Cardiac muscle cell (in vitro differentiated cells and primary cell): ENCODE measurements around the gene KCNN3. TPM values are rescaled to one million over a fixed set of nuclear protein-coding genes. Genes with fewer than 3 reads are reported as not detected.
"Not testable (repeated sequence)": the region's sequence is repeated elsewhere in the genome, so short reads cannot be mapped to it uniquely, and the experiment has no call there.

Experiments
- DNase-seq, 2 donors: peaks; one replicate each; pipeline versions ENCODE4 v3.0.0 to v3.0.0-alpha.2; 2010 to 2017; ENCODE audit warnings: low read depth in 1 of 2, low spot score in 1 of 2
- H3K27ac ChIP-seq: fragments of 200-600 bp; sonication (generic); 2 replicates; pipeline ENCODE4 v1.5.1; 2016
- H3K27me3 ChIP-seq: fragments of 200-600 bp; sonication (generic); 2 replicates; pipeline ENCODE4 v1.6.0; 2016; ENCODE audit warnings: control low read depth
- H3K36me3 ChIP-seq: fragments of 200-600 bp; sonication (generic); 2 replicates; pipeline ENCODE4 v1.5.1; 2016; ENCODE audit warnings: control low read depth
- H3K4me1 ChIP-seq: fragments of 200-600 bp; sonication (generic); 2 replicates; pipeline ENCODE4 v1.8.1; 2017; ENCODE audit warnings: low read depth, mild to moderate bottlenecking, mixed run types
- H3K4me3 ChIP-seq: fragments of 200-600 bp; sonication (generic); 2 replicates; pipeline ENCODE4 v1.5.1; 2016; ENCODE audit warnings: mild to moderate bottlenecking
- H3K9me3 ChIP-seq: fragments of 200-600 bp; sonication (generic); 2 replicates; pipeline ENCODE4 v1.5.1; 2017; ENCODE audit warnings: low read depth, mild to moderate bottlenecking, control low read depth
- CTCF ChIP-seq: IDR thresholded peaks from 2 replicates; pipeline ENCODE4 v1.5.1; 2012; ENCODE audit warnings: low read depth, mild to moderate bottlenecking, low read length
- polyA plus RNA-seq: library from polyadenylated mRNA; unstranded; fragments of >200 nt; fragmentation: Nextera tagmentation; extraction: Ambion mirVana; gene quantifications from 2 replicates; pipeline ENCODE4 v1.2.1, GENCODE V29; 2016
- total RNA-seq: library from RNA; depleted of rRNA; stranded (reverse); fragments of >200 nt; gene quantifications from 2 replicates; pipeline ENCODE4 v1.2.3, GENCODE V29; 2016

Gene KCNN3
- total and polyA plus RNA-seq, 2 experiments from 2014 or later = 1.5 to 2.9 TPM

- Histone ChIP-seq H3K27ac (no peak overlapping the region), H3K4me1 (peaks cover 16% of the 10 kb centered on the region), H3K27me3 (no peaks in the 10 kb centered on the region), H3K4me3 (no peak overlapping the region), H3K9me3 (no peaks in the 10 kb centered on the region), H3K36me3 (no peaks in the 10 kb centered on the region)
- TF ChIP-seq CTCF = no peak
- no peak for DNase-seq
These were observed 38.9 kb upstream of the KCNN3 start for GRCh38 chr1:154908937-154909336.

DNA sequence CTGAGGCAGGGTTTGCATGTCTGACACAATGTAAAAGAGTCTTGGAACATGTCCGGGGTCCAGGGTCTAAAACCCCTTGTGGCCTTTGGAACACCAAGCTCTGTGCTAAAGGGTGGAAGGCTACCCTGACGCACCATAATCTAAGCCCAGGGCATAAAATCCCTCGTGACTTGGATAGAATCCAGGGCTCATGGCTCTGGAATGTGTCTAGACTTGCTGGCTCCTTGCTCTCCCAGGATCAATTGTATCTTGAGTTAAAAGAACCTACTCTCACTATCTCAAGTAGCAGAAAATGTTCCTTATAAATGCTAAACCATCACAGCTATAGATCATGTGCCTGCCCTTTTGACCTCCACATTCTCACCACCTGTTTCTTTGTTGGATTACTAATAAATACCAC lies 38.0 kb upstream of the KCNN3 start:
- H3K27me3 ChIP-seq, DNase-seq, H3K36me3 ChIP-seq, H3K9me3 ChIP-seq, H3K4me3 ChIP-seq, H3K27ac ChIP-seq: not testable (repeated sequence)
- H3K4me1 ChIP-seq = peaks cover 16% of the 10 kb centered on the region

GRCh38 chr1:154906621-154907081 lies 36.6 kb upstream of the KCNN3 start:
- Histone ChIP-seq H3K27me3 (no peaks in the 10 kb centered on the region), H3K36me3 (no peaks in the 10 kb centered on the region), H3K27ac (no peak overlapping the region), H3K4me3 (no peak overlapping the region), H3K4me1 (peaks cover under 1% of the 10 kb centered on the region), H3K9me3 (no peaks in the 10 kb centered on the region)
- DNase-seq = peak in 1 of 2 donors; percentile 22
- peak; percentile 48 for TF ChIP-seq CTCF

- no peaks in the 10 kb centered on the region for H3K9me3 ChIP-seq
- H3K4me3 ChIP-seq = no peak overlapping the region
- H3K4me1 ChIP-seq = no peaks in the 10 kb centered on the region
- H3K27ac ChIP-seq = no peak overlapping the region
- no peak for DNase-seq
- no peaks in the 10 kb centered on the region for H3K27me3 ChIP-seq
- H3K36me3 ChIP-seq = no peaks in the 10 kb centered on the region
- no peak for TF ChIP-seq CTCF
These were observed 33.0 kb upstream of the KCNN3 start for GRCh38 chr1:154902938-154903566.

GRCh38 chr1:154901591-154901990 lies 31.5 kb upstream of the KCNN3 start:
- Histone ChIP-seq H3K27ac (no peak overlapping the region), H3K4me3 (no peak overlapping the region), H3K9me3 (no peaks in the 10 kb centered on the region), H3K4me1 (no peaks in the 10 kb centered on the region), H3K27me3 (no peaks in the 10 kb centered on the region), H3K36me3 (no peaks in the 10 kb centered on the region)
- no peak for DNase-seq
- no peak for TF ChIP-seq CTCF

DNA sequence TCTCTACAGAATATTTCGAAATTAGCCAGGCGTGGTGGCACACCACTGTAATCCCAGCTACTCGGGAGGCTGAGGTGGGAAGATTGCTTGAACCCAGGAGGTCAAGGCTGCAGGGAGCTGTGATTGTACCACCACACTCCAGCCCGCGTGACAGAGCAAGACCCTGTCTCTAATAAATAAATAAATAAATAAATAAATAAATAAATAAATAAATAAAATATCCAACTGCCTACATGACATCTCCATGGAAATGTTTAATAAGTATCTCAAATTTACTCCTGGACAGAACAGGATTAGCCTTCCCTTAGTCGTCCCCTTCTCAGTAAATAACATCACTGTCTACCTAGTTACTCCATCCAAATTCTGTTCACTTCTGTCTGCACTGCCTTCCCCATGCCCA lies 29.0 kb upstream of the KCNN3 start:
- Histone ChIP-seq H3K9me3 (no peaks in the 10 kb centered on the region), H3K27ac (no peak overlapping the region), H3K4me3 (no peak overlapping the region), H3K4me1 (no peaks in the 10 kb centered on the region), H3K27me3 (no peaks in the 10 kb centered on the region), H3K36me3 (no peaks in the 10 kb centered on the region)
- TF ChIP-seq CTCF = no peak
- DNase-seq = no peak
